SJSA1 (cell line): ENCODE results near the gene RPL41. TPM values are rescaled to one million over a fixed set of nuclear protein-coding genes. Genes with fewer than 3 reads are reported as not detected.

Experiments used
- DNase-seq, 2 experiments: peaks; one replicate each; pipeline ENCODE4 v3.0.0-alpha.2; 2015 to 2020; ENCODE audit warnings: low spot score in 2 of 2, low read depth in 1 of 2
- H3K27ac ChIP-seq: fragments of 250-450 bp; sonication (Bioruptor Pico); 2 replicates; pipeline ENCODE4 v1.5.1; 2020; ENCODE audit warnings: mild to moderate bottlenecking, moderate library complexity
- H3K27me3 ChIP-seq: fragments of 250-450 bp; sonication (Bioruptor Pico); replicated peaks from 2 replicates; pipeline ENCODE4 v1.5.1; 2020; ENCODE audit warnings: mild to moderate bottlenecking, moderate library complexity
- H3K36me3 ChIP-seq: fragments of 250-450 bp; sonication (Bioruptor Pico); 2 replicates; pipeline ENCODE4 v1.5.1; 2020; ENCODE audit warnings: mild to moderate bottlenecking
- H3K4me1 ChIP-seq: fragments of 250-450 bp; sonication (Bioruptor Pico); replicated peaks from 2 replicates; pipeline ENCODE4 v1.6.1; 2021; ENCODE audit warnings: mild to moderate bottlenecking
- H3K4me3 ChIP-seq: fragments of 250-450 bp; sonication (Bioruptor Pico); 2 replicates; pipeline ENCODE4 v1.5.1; 2020; ENCODE audit warnings: mild to moderate bottlenecking
- H3K9me3 ChIP-seq: fragments of 250-450 bp; sonication (Bioruptor Pico); replicated peaks from 2 replicates; pipeline ENCODE4 v1.5.1; 2020; ENCODE audit warnings: mild to moderate bottlenecking
- total RNA-seq: library from RNA; depleted of rRNA; stranded (reverse); fragments of >200 nt; shearing (Covaris generic); gene quantifications from 2 replicates; pipeline ENCODE4 v1.2.3, GENCODE V29; 2014

RPL41 gene
- total RNA-seq, 1 experiment from 2014 or later = 1,215 TPM

- Histone ChIP-seq H3K36me3 (peaks cover 30% of the 10 kb centered on the region), H3K27me3 (no peaks in the 10 kb centered on the region), H3K9me3 (no peaks in the 10 kb centered on the region), H3K27ac (peak overlapping the region; percentile 54), H3K4me3 (peak overlapping the region; percentile 53), H3K4me1 (peaks cover 19% of the 10 kb centered on the region)
- no peak for DNase-seq
These were observed 11.1 kb downstream of the RPL41 start for GRCh38 chr12:56127485-56127887.

GRCh38 chr12:56127888-56128669 is 11.6 kb downstream of the RPL41 start, which contains the start of gene ESYT1:
Gene ESYT1 (plus strand): TSS chr12:56128267. CDS start chr12:56128320, 53 bp downstream.
- Histone ChIP-seq H3K9me3 (no peaks in the 10 kb centered on the region), H3K4me3 (peak within 1 kb of the TSS; percentile 53), H3K27ac (peak within 1 kb of the TSS; percentile 54), H3K27me3 (no peaks in the 10 kb centered on the region), H3K36me3 (peaks cover 36% of the 10 kb centered on the region), H3K4me1 (peaks cover 19% of the 10 kb centered on the region)
- peak; percentile 99 for DNase-seq

DNA sequence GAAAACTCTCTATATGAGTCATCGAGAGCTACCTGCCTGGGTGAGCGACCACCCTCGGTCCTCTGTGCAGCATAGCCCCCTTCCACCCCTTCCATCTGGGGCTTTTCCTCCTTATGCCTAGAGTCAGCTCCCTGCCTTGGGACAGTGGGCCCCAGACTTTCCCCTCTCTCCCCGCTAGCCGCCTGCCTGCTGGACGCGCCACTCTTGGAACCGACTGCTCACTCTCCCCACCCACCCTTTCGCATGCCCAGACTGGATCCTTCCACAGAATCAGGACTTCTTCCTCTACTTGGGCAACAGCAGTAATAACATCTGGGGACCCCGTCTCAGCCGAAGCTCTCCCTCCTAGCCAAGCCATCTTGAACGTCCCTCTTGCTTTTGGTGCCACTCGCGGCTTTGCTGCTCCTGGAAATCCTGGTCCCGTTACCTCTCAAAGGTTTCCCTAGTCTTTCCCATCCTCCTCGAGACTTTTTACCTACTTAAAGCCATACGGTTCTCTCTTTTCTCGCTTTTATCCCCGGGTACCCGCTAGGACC is 12.3 kb downstream of the RPL41 start:
- no peaks in the 10 kb centered on the region for H3K27me3 ChIP-seq
- H3K9me3 ChIP-seq = no peaks in the 10 kb centered on the region
- DNase-seq = peak in 1 of 2 experiments; percentile 58
- no peak overlapping the region; the same call in 1 of the 2 replicates for H3K27ac ChIP-seq
- peak overlapping the region; percentile 53 for H3K4me3 ChIP-seq
- peaks cover 43% of the 10 kb centered on the region for H3K36me3 ChIP-seq
- H3K4me1 ChIP-seq = peaks cover 19% of the 10 kb centered on the region

GRCh38 chr12:56129206-56129941 is 12.9 kb downstream of the RPL41 start:
- no peak overlapping the region for H3K27ac ChIP-seq
- peak; percentile 62 to 72 for DNase-seq
- no peaks in the 10 kb centered on the region for H3K9me3 ChIP-seq
- peak overlapping the region; percentile 53 for H3K4me3 ChIP-seq
- no peaks in the 10 kb centered on the region for H3K27me3 ChIP-seq
- peaks cover 19% of the 10 kb centered on the region for H3K4me1 ChIP-seq
- peaks cover 49% of the 10 kb centered on the region for H3K36me3 ChIP-seq

DNA sequence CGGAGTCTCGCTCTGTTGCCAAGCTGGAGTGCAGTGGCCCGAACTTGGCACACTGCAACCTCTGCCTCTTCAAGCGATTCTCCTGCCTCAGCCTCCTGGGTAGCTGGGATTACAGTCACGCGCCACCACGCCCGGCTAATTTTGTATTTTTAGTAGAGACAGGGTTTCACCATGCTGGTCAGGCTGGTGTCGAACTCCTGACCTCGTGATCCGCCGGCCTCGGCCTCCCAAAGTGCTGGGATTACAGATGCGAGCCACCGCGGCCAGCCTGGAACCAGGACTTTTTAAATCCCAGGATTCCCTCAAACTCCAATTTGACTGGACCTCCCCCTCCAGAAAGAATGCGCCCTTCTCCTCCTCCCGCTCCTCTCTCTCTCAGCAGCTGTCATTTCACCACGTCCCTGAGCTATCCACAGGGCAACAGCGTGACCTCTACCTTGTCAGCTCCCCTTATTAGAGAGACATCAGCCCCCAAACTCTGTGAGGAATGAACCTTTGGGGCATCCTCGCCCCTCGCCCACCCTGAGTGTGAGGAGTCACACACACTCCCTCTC is 13.6 kb downstream of the RPL41 start:
- Histone ChIP-seq H3K36me3 (peaks cover 54% of the 10 kb centered on the region), H3K4me3 (no peak overlapping the region), H3K27ac (no peak overlapping the region), H3K9me3 (no peaks in the 10 kb centered on the region), H3K4me1 (peaks cover 19% of the 10 kb centered on the region), H3K27me3 (no peaks in the 10 kb centered on the region)
- no peak for DNase-seq

- H3K4me3 ChIP-seq = no peak overlapping the region
- DNase-seq = no peak
These were observed 14.4 kb downstream of the RPL41 start for GRCh38 chr12:56130876-56131275.

GRCh38 chr12:56134897-56135296 is 18.5 kb downstream of the RPL41 start:
- Histone ChIP-seq H3K4me1 (no peaks in the 10 kb centered on the region; the same call in 1 of the 2 replicates), H3K27ac (no peak overlapping the region), H3K27me3 (no peaks in the 10 kb centered on the region), H3K4me3 (no peak overlapping the region), H3K36me3 (peaks cover 94% of the 10 kb centered on the region), H3K9me3 (no peaks in the 10 kb centered on the region)
- DNase-seq = no peak

More at GRCh38 chr12:56130876-56131275, 14.4 kb downstream of the RPL41 start:
- Histone ChIP-seq H3K9me3 (no peaks in the 10 kb centered on the region), H3K4me1 (peaks cover 17% of the 10 kb centered on the region), H3K27me3 (no peaks in the 10 kb centered on the region), H3K36me3 (peaks cover 61% of the 10 kb centered on the region), H3K27ac (no peak overlapping the region)

DNA sequence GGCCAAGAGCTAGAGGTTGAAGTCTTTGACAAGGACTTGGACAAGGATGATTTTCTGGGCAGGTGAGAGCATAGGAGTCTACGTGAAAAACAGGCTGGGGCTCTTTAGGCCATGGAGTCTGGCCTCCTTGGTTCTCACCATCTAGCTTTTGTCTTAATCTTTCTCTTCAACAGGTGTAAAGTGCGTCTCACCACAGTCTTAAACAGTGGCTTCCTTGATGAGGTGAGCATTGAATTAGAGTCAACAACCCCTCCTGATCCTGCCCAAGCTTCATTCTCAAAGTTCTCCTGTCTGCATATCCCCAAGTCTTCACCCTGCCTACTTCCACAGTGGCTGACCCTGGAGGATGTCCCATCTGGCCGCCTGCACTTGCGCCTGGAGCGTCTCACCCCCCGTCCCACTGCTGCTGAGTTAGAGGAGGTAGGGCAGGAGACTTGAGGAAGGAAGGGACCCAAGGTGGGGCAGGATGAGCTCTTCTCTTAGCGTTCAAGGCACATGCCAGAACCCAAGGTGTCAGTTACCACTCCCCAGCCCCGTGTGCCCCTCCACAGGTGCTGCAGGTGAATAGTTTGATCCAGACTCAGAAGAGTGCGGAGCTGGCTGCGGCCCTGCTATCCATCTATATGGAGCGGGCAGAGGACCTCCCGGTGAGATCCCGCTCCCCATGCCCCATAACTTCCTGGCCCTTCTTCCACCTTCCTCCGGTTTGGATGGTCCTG is 21.6 kb downstream of the RPL41 start:
- H3K27ac ChIP-seq = no peak overlapping the region
- no peaks in the 10 kb centered on the region for H3K4me1 ChIP-seq
- H3K36me3 ChIP-seq = peaks cover 91% of the 10 kb centered on the region
- H3K27me3 ChIP-seq = no peaks in the 10 kb centered on the region
- no peak overlapping the region for H3K4me3 ChIP-seq
- DNase-seq = no peak
- no peaks in the 10 kb centered on the region for H3K9me3 ChIP-seq

GRCh38 chr12:56141946-56142784 is 25.7 kb downstream of the RPL41 start:
- no peaks in the 10 kb centered on the region for H3K27me3 ChIP-seq
- no peaks in the 10 kb centered on the region for H3K4me1 ChIP-seq
- H3K27ac ChIP-seq = no peak overlapping the region
- no peaks in the 10 kb centered on the region for H3K9me3 ChIP-seq
- no peak overlapping the region for H3K4me3 ChIP-seq
- no peak for DNase-seq
- peaks cover 78% of the 10 kb centered on the region for H3K36me3 ChIP-seq

GRCh38 chr12:56143217-56143616 is 26.8 kb downstream of the RPL41 start:
- Histone ChIP-seq H3K9me3 (no peaks in the 10 kb centered on the region), H3K4me1 (no peaks in the 10 kb centered on the region), H3K27me3 (no peaks in the 10 kb centered on the region), H3K4me3 (no peak overlapping the region), H3K27ac (no peak overlapping the region), H3K36me3 (peaks cover 68% of the 10 kb centered on the region)
- DNase-seq = no peak

- no peak for DNase-seq
- no peak overlapping the region for H3K4me3 ChIP-seq
- no peak overlapping the region for H3K27ac ChIP-seq
- H3K36me3 ChIP-seq = peaks cover 61% of the 10 kb centered on the region
- no peaks in the 10 kb centered on the region for H3K4me1 ChIP-seq
- H3K27me3 ChIP-seq = no peaks in the 10 kb centered on the region
- H3K9me3 ChIP-seq = no peaks in the 10 kb centered on the region
These were observed 27.4 kb downstream of the RPL41 start for GRCh38 chr12:56143870-56144269.

DNA sequence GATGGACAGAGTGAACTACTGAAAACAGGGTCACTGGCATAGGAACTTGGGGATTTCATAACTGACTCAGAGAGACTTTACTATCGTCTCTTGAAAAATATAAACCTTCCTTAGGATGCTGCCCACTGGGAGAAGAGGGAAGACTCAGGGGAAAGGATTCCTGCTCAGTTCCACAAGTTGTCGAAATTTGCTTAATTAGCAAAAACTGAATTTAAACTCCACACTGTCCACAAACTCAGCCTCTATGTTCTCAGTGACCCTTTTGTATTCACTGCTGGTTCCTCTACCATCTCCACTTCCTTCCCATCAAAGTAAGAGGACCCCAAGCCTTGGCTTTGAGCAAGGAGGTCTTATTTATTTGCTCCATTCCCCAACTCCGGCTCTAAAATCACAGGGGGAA is 28.8 kb downstream of the RPL41 start:
- no peak overlapping the region for H3K4me3 ChIP-seq
- H3K4me1 ChIP-seq = no peaks in the 10 kb centered on the region
- DNase-seq = no peak
- H3K36me3 ChIP-seq = peaks cover 48% of the 10 kb centered on the region
- no peaks in the 10 kb centered on the region for H3K27me3 ChIP-seq
- no peak overlapping the region for H3K27ac ChIP-seq
- H3K9me3 ChIP-seq = no peaks in the 10 kb centered on the region
